ENCODE data around the gene PLGRKT.
"Not testable (repeated sequence)": the region's sequence is repeated elsewhere in the genome, so short reads cannot be mapped to it uniquely, and the experiment has no call there.

DNA sequence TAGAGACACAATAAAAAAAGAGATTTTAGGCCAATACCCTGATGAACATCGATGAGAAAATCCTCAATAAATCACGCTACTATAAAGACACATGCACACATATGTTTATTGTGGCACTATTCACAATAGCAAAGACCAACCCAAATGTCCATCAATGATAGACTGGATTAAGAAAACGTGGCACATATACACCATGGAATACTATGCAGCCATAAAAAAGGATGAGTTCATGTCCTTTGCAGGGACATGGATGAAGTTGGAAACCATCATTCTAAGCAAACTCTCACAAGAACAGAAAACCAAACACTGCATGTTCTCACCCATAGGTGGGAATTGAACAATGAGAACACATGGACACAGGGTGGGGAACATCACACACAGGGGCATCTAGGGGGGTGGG, 106.4 kb downstream of the PLGRKT start:
- not testable (repeated sequence) for TF ChIP-seq SMAD3 (CRISPR knock-in tag; IDR thresholded peaks at IDR 0.05; ENCODE audit: borderline replicate concordance); NFE2L1 (CRISPR knock-in tag; IDR thresholded peaks at IDR 0.05)
